Muscle layer of duodenum (tissue), 2 donors: ENCODE results near the gene KCNMB4.
"Not testable (repeated sequence)": the region's sequence is repeated elsewhere in the genome, so short reads cannot be mapped to it uniquely, and the experiment has no call there.

ENCODE experiments used
- H3K27ac ChIP-seq: one replicate; pipeline ENCODE4 v1.7.0; 2013; ENCODE audit warnings: mild to moderate bottlenecking, low read length
- H3K27me3 ChIP-seq: one replicate; pipeline ENCODE4 v1.7.0; 2013; ENCODE audit warnings: low read depth, mild to moderate bottlenecking, control low read depth, low read length
- H3K36me3 ChIP-seq, 2 donors: one replicate each; pipeline ENCODE4 v1.7.0; 2013; ENCODE audit warnings: low read length in 2 of 2, control low read depth in 1 of 2, mild to moderate bottlenecking in 1 of 2; ENCODE audit not compliant: insufficient read depth in 2 of 2, control insufficient read depth in 1 of 2
- H3K4me1 ChIP-seq, 2 donors: one replicate each; pipeline ENCODE4 v1.7.0; 2013; ENCODE audit warnings: low read length in 2 of 2, mild to moderate bottlenecking in 2 of 2, control low read depth in 1 of 2, moderate library complexity in 1 of 2; ENCODE audit not compliant: insufficient read depth in 2 of 2, control insufficient read depth in 1 of 2
- H3K4me3 ChIP-seq, 2 donors: one replicate each; pipeline ENCODE4 v1.7.0; 2013; ENCODE audit warnings: low read length in 2 of 2, low read depth in 1 of 2, mild to moderate bottlenecking in 1 of 2
- H3K9me3 ChIP-seq, 2 donors: one replicate each; pipeline ENCODE4 v1.7.0; 2013; ENCODE audit warnings: low read length in 2 of 2, control low read depth in 1 of 2, mild to moderate bottlenecking in 1 of 2; ENCODE audit not compliant: control insufficient read depth in 1 of 2
- donor health status: healthy.

The KCNMB4 gene

GRCh38 chr12:70379846-70380245 is 13.8 kb downstream of the KCNMB4 start:
- no peaks in the 10 kb centered on the region for H3K27me3 ChIP-seq
- H3K27ac ChIP-seq, result no peak overlapping the region
- no peaks in the 10 kb centered on the region for H3K4me1 ChIP-seq
- H3K36me3 ChIP-seq, result no peaks in the 10 kb centered on the region
- no peak overlapping the region for H3K4me3 ChIP-seq
- peaks cover 0 to 5% of the 10 kb centered on the region in 2 donors for H3K9me3 ChIP-seq

GRCh38 chr12:70383484-70383883 is 17.4 kb downstream of the KCNMB4 start:
- no peak overlapping the region for H3K27ac ChIP-seq
- peaks cover 0 to 5% of the 10 kb centered on the region in 2 donors for H3K9me3 ChIP-seq
- no peaks in the 10 kb centered on the region for H3K36me3 ChIP-seq
- H3K27me3 ChIP-seq, result no peaks in the 10 kb centered on the region
- no peaks in the 10 kb centered on the region for H3K4me1 ChIP-seq
- no peak overlapping the region for H3K4me3 ChIP-seq

- no peak overlapping the region for H3K4me3 ChIP-seq
- H3K36me3 ChIP-seq, result no peaks in the 10 kb centered on the region
- no peaks in the 10 kb centered on the region for H3K4me1 ChIP-seq
- H3K27ac ChIP-seq, result no peak overlapping the region
- peaks cover 0 to 5% of the 10 kb centered on the region in 2 donors for H3K9me3 ChIP-seq
- no peaks in the 10 kb centered on the region for H3K27me3 ChIP-seq
Measured at GRCh38 chr12:70383886-70384285, 17.8 kb downstream of the KCNMB4 start.

GRCh38 chr12:70386771-70387170 is 20.7 kb downstream of the KCNMB4 start:
- Histone ChIP-seq H3K4me3 (no peak overlapping the region), H3K4me1 (no peaks in the 10 kb centered on the region), H3K36me3 (no peaks in the 10 kb centered on the region), H3K27ac (no peak overlapping the region), H3K9me3 (peaks cover 4 to 5% of the 10 kb centered on the region in 2 donors), H3K27me3 (no peaks in the 10 kb centered on the region)

GRCh38 chr12:70389678-70390077 is 23.6 kb downstream of the KCNMB4 start:
- Histone ChIP-seq H3K27me3 (no peaks in the 10 kb centered on the region), H3K27ac (no peak overlapping the region), H3K4me3 (no peak overlapping the region), H3K36me3 (no peaks in the 10 kb centered on the region), H3K9me3 (peaks cover 4 to 5% of the 10 kb centered on the region in 2 donors), H3K4me1 (no peaks in the 10 kb centered on the region)

GRCh38 chr12:70392631-70393030 is 26.5 kb downstream of the KCNMB4 start:
- H3K27ac ChIP-seq, H3K4me3 ChIP-seq, H3K4me1 ChIP-seq, H3K27me3 ChIP-seq, H3K36me3 ChIP-seq, H3K9me3 ChIP-seq: not testable (repeated sequence)

- Histone ChIP-seq H3K9me3 (peaks cover 4 to 5% of the 10 kb centered on the region in 2 donors), H3K4me1 (no peaks in the 10 kb centered on the region), H3K36me3 (no peaks in the 10 kb centered on the region), H3K27me3 (no peaks in the 10 kb centered on the region), H3K4me3 (no peak overlapping the region), H3K27ac (no peak overlapping the region)
Measured at GRCh38 chr12:70393787-70394499, 27.9 kb downstream of the KCNMB4 start.

GRCh38 chr12:70398002-70398401 is 31.9 kb downstream of the KCNMB4 start:
- peaks cover 0 to 7% of the 10 kb centered on the region in 2 donors for H3K36me3 ChIP-seq
- H3K27me3 ChIP-seq, result no peaks in the 10 kb centered on the region
- H3K9me3 ChIP-seq, result no peaks in the 10 kb centered on the region
- H3K27ac ChIP-seq, result no peak overlapping the region
- H3K4me3 ChIP-seq, result no peak overlapping the region
- no peaks in the 10 kb centered on the region for H3K4me1 ChIP-seq

- Histone ChIP-seq H3K4me1 (no peaks in the 10 kb centered on the region), H3K4me3 (no peak overlapping the region), H3K27ac (no peak overlapping the region), H3K36me3 (peaks cover 0 to 7% of the 10 kb centered on the region in 2 donors), H3K9me3 (no peaks in the 10 kb centered on the region), H3K27me3 (no peaks in the 10 kb centered on the region)
Measured at GRCh38 chr12:70398862-70399261, 32.8 kb downstream of the KCNMB4 start.

- H3K27ac ChIP-seq, result no peak overlapping the region
- no peaks in the 10 kb centered on the region for H3K4me1 ChIP-seq
- H3K9me3 ChIP-seq, result no peaks in the 10 kb centered on the region
- H3K4me3 ChIP-seq, result no peak overlapping the region
- H3K27me3 ChIP-seq, result no peaks in the 10 kb centered on the region
- peaks cover 0 to 7% of the 10 kb centered on the region in 2 donors for H3K36me3 ChIP-seq
Measured at GRCh38 chr12:70399311-70399710, 33.2 kb downstream of the KCNMB4 start.

GRCh38 chr12:70400124-70400523 is 34.0 kb downstream of the KCNMB4 start:
- H3K9me3 ChIP-seq, result no peaks in the 10 kb centered on the region
- no peak overlapping the region for H3K4me3 ChIP-seq
- peaks cover 0 to 7% of the 10 kb centered on the region in 2 donors for H3K36me3 ChIP-seq
- no peaks in the 10 kb centered on the region for H3K27me3 ChIP-seq
- H3K27ac ChIP-seq, result no peak overlapping the region
- no peaks in the 10 kb centered on the region for H3K4me1 ChIP-seq

GRCh38 chr12:70402597-70402996 is 36.5 kb downstream of the KCNMB4 start:
- Histone ChIP-seq H3K27ac (no peak overlapping the region), H3K36me3 (peaks cover 0 to 7% of the 10 kb centered on the region in 2 donors), H3K4me1 (no peaks in the 10 kb centered on the region), H3K27me3 (no peaks in the 10 kb centered on the region), H3K9me3 (no peaks in the 10 kb centered on the region), H3K4me3 (no peak overlapping the region)
